PC-9 (cell line): Measurements from ENCODE around the gene CACNA1G. TPM values are rescaled to one million over a fixed set of nuclear protein-coding genes. Genes with fewer than 3 reads are reported as not detected.

ENCODE experiments used
- BruUV-seq: library from RNA; stranded (reverse); fragments of 400-500 nt; replicated peaks from 2 replicates; lab custom pipeline; 2021; lab: Mats Ljungman, UMichigan
- CTCF ChIA-PET: fragments of 300-600 bp; sonication (Branson Sonifier 250); formaldehyde crosslinking; loops from one replicate; lab custom pipeline; 2022; ENCODE audit warnings: antibody characterized with exemption; lab: Charles Lee
- POLR2A ChIA-PET: fragments of 300-600 bp; sonication (Branson Sonifier 250); formaldehyde crosslinking; loops from one replicate; lab custom pipeline; 2022; ENCODE audit warnings: antibody characterized with exemption; ENCODE audit not compliant: unreplicated experiment; lab: Charles Lee
- DNase-seq, 2 experiments: peaks; one replicate each; pipeline versions ENCODE4 v3.0.0 to v3.0.0-alpha.2; 2015 to 2022; ENCODE audit warnings: mixed read lengths in 1 of 2
- H2AFZ ChIP-seq: fragments of 200-600 bp; sonication (generic); 2 replicates; pipeline ENCODE4 v1.8.1; 2017; ENCODE audit warnings: antibody characterized with exemption
- H3F3A ChIP-seq: fragments of 200-600 bp; sonication (generic); 2 replicates; pipeline ENCODE4 v1.8.1; 2017; ENCODE audit warnings: antibody characterized with exemption, mild to moderate bottlenecking, low read depth; ENCODE audit not compliant: insufficient read depth
- H3K27ac ChIP-seq: fragments of 200-600 bp; sonication (generic); 2 replicates; pipeline ENCODE4 v1.6.1; 2016; ENCODE audit warnings: mixed run types
- H3K27me3 ChIP-seq: fragments of 200-600 bp; sonication (generic); 2 replicates; pipeline ENCODE4 v1.6.1; 2016; ENCODE audit warnings: low read depth, mixed run types; ENCODE audit not compliant: insufficient read depth
- H3K36me3 ChIP-seq: fragments of 200-600 bp; sonication (generic); 2 replicates; pipeline ENCODE4 v1.6.1; 2016; ENCODE audit warnings: low read depth, mixed run types
- H3K4me1 ChIP-seq: fragments of 200-600 bp; sonication (generic); replicated peaks from 2 replicates; pipeline ENCODE4 v1.6.1; 2016; ENCODE audit warnings: mixed run types; ENCODE audit not compliant: insufficient read depth
- H3K4me2 ChIP-seq: fragments of 200-600 bp; sonication (generic); 2 replicates; pipeline ENCODE4 v1.6.1; 2017; ENCODE audit warnings: mixed run types
- H3K4me3 ChIP-seq: fragments of 200-600 bp; sonication (generic); 2 replicates; pipeline ENCODE4 v1.6.1; 2016; ENCODE audit warnings: mixed run types
- H3K79me2 ChIP-seq: fragments of 200-600 bp; sonication (generic); 2 replicates; pipeline ENCODE4 v1.6.1; 2017; ENCODE audit warnings: low read depth, mixed run types
- H3K9me2 ChIP-seq: fragments of 200-600 bp; sonication (generic); 2 replicates; pipeline ENCODE4 v1.8.1; 2017; ENCODE audit warnings: mild to moderate bottlenecking; ENCODE audit not compliant: insufficient read depth
- H3K9me3 ChIP-seq: fragments of 200-600 bp; sonication (generic); 2 replicates; pipeline ENCODE4 v1.8.1; 2016; ENCODE audit warnings: low read depth; ENCODE audit not compliant: insufficient read depth
- H4K20me1 ChIP-seq: fragments of 200-600 bp; sonication (generic); 2 replicates; pipeline ENCODE4 v1.8.1; 2017; ENCODE audit not compliant: insufficient read depth
- EZH2 ChIP-seq: fragments of 200-600 bp; sonication (generic); IDR thresholded peaks from 2 replicates; pipeline ENCODE4 v1.8.0; 2017; ENCODE audit warnings: antibody characterized with exemption, low read depth
- intact Hi-C: fragments of 100-400 bp; cut with micrococcal nuclease; formaldehyde crosslinking; loops from one replicate; pipeline ENCODE4 v1.10.0; 2022; ENCODE audit not compliant: unreplicated experiment
- total RNA-seq: library from RNA; stranded (reverse); gene quantifications from 2 replicates; pipeline ENCODE4 v1.2.3, GENCODE V29; 2021
- TF ChIP-seq, protein P1 (sequence below): fragments of 200-600 bp; sonication (generic); conservative IDR thresholded peaks from 2 replicates; pipeline ENCODE4 v1.6.1; 2017; ENCODE audit warnings: mixed run types, antibody characterized with exemption, mild to moderate bottlenecking, moderate library complexity

Gene CACNA1G
- total RNA-seq, 1 experiment from 2014 or later = 0.46 TPM

DNA sequence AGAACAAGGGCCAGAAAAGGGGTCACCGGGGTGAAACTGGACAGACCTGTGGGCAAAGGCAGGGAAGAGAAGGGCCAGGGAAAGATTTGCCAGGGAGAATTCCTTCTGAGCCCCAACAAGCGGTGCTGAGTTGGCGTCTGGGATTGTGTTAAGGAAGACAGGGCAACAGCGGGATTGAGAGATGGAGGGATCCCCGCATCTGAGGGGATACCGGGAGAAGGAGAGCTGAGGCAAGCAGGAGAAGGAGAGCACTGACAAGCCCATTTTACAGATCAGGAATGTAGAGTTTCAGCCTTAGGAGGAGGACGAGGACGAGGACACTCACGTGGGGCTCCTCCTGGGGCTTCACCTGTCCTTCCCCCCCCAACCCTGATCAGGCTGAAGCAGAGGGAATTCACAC is 73.2 kb downstream of the CACNA1G start:
- Histone ChIP-seq H4K20me1 (no peaks in the 10 kb centered on the region), H3K4me1 (peaks cover 81% of the 10 kb centered on the region), H2AFZ (no peak overlapping the region), H3K79me2 (peaks cover 49% of the 10 kb centered on the region), H3K9me2 (no peaks in the 10 kb centered on the region), H3K4me2 (peak overlapping the region; percentile 96), H3K27ac (no peak overlapping the region), H3K4me3 (no peak overlapping the region), H3K27me3 (no peaks in the 10 kb centered on the region), H3F3A (peaks cover 72% of the 10 kb centered on the region), H3K9me3 (no peaks in the 10 kb centered on the region), H3K36me3 (peaks cover 18% of the 10 kb centered on the region)
- no peak for DNase-seq
- intact Hi-C loops = no loop called here
- TF ChIP-seq, protein P1, sequence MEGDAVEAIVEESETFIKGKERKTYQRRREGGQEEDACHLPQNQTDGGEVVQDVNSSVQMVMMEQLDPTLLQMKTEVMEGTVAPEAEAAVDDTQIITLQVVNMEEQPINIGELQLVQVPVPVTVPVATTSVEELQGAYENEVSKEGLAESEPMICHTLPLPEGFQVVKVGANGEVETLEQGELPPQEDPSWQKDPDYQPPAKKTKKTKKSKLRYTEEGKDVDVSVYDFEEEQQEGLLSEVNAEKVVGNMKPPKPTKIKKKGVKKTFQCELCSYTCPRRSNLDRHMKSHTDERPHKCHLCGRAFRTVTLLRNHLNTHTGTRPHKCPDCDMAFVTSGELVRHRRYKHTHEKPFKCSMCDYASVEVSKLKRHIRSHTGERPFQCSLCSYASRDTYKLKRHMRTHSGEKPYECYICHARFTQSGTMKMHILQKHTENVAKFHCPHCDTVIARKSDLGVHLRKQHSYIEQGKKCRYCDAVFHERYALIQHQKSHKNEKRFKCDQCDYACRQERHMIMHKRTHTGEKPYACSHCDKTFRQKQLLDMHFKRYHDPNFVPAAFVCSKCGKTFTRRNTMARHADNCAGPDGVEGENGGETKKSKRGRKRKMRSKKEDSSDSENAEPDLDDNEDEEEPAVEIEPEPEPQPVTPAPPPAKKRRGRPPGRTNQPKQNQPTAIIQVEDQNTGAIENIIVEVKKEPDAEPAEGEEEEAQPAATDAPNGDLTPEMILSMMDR = no peak
- TF ChIP-seq EZH2 = no peak
- BruUV-seq = no TSS peak
- POLR2A ChIA-PET = no interaction called here
- CTCF ChIA-PET = no interaction called here

DNA sequence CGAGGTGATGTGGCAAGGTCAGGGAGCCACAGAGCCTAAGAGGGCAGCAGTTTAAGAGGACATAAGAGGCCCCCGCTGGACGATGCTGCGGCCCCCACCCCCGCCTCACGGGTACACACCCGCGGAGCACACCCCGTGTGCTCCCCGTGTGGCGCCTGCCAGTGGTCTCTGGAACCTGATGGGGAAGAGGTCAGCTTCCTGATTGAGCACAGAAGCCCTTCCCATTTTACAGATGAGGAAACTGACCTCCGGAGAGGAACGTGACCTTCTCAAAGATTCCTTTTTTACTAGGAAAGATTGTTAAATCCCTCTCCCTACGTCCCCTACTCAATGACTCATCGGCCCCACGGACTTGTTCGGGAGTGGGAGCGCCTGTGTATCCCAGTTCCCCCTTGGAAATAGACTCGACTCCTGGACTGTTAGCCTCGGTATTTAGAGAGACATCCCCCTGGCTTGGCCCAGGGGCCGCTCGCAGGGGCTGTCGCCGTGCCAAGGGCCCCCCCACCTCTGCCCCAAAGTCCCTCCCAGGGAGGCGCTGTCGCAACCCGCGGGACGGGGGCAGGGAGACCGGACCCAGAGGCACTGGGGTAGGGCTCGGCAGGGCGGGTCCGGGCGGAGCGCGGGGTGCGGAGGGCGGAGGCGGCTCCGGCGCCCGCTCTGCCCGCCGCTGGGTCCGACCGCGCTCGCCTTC is 73.9 kb downstream of the CACNA1G start, which contains the start of gene ABCC3:
ABCC3 (plus strand) TSS at position 658 of the 691 bp plus-strand sequence. CDS start 56 bp downstream, outside the sequence.
- H3K4me1 ChIP-seq = peaks cover 82% of the 10 kb centered on the region
- POLR2A ChIA-PET = interaction anchor here (0.6 kb wide), 1 partner anchor 204 kb away, joined by 12 read pairs; no protein-coding TSS in a partner anchor
- CTCF ChIA-PET = no interaction called here

DNA sequence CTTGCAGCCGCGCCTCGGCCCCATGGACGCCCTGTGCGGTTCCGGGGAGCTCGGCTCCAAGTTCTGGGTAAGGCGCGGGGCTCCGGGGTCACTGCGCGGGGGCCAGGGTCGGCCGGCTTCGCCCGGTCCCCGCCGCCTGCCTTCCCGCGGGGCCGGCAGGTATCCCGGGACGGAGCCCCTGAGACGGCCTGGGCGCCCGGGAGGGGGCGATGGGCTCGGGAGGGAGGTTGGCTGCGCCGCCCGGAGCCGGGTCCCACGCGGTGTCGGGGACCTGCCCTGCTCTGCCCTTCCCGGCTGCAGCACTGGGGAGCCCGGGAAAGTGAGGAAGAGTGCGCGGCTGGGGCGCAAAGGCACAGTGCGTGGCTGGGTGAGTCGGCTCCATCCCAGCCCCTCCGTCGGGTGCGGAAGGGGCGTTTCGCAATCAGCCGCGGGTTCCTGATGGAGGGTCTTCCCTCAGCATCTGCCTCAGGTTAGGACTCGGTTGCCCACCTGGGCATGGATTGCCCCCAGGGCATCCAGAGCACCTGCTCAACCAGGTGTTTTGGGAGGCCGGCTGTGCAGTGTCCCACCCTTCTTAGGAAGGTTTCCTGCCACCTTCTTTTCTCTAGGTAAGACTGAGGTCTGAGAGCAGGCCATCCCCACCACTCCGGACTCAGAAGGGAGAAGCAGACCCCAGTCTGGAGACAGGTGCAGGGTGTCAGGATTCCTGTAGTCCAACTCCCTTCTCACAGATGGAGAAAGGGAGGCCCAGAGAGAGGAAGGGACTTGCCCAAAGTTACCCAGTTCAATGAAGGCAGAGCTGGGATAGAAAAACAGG is 74.6 kb downstream of the CACNA1G start:
- H4K20me1 ChIP-seq = no peaks in the 10 kb centered on the region
- no peaks in the 10 kb centered on the region for H3K9me3 ChIP-seq
- H3K4me2 ChIP-seq = peak overlapping the region; percentile 96
- H2AFZ ChIP-seq = peak overlapping the region; percentile 22; the same call in 1 of the 2 replicates
- peak overlapping the region; percentile 91 for H3K27ac ChIP-seq
- intact Hi-C loops = no loop called here
- ChIA-PET CTCF (interaction anchor here (0.6 to 4.7 kb wide), 3 partner anchors 23 to 466 kb away, joined by 3 to 33 read pairs (median 4); no protein-coding TSS in a partner anchor), POLR2A (interaction anchor here (0.6 to 0.7 kb wide), 4 partner anchors 27 to 205 kb away, joined by 3 to 12 read pairs (median 6); no protein-coding TSS in a partner anchor)
- peaks cover 56% of the 10 kb centered on the region for H3K79me2 ChIP-seq
- peaks cover 22% of the 10 kb centered on the region for H3K36me3 ChIP-seq
- H3K27me3 ChIP-seq = no peaks in the 10 kb centered on the region
- peak overlapping the region; percentile 81 for H3K4me3 ChIP-seq
- DNase-seq = no peak
- peaks cover 84% of the 10 kb centered on the region for H3K4me1 ChIP-seq
- no peaks in the 10 kb centered on the region for H3K9me2 ChIP-seq
- TF ChIP-seq, protein P1 = no peak
- no peak for TF ChIP-seq EZH2
- TSS peak; percentile 54 for BruUV-seq
- H3F3A ChIP-seq = peaks cover 83% of the 10 kb centered on the region

More for the DNA sequence above, 73.9 kb downstream of the CACNA1G start, which contains the start of gene ABCC3:
- Histone ChIP-seq H4K20me1 (no peaks in the 10 kb centered on the region), H3K9me3 (no peaks in the 10 kb centered on the region), H3K9me2 (no peaks in the 10 kb centered on the region), H3K27ac (peak within 1 kb of the TSS; percentile 91), H2AFZ (peak within 1 kb of the TSS; percentile 74), H3K27me3 (no peaks in the 10 kb centered on the region), H3F3A (peaks cover 77% of the 10 kb centered on the region), H3K36me3 (peaks cover 18% of the 10 kb centered on the region), H3K4me2 (peak within 1 kb of the TSS; percentile 96), H3K79me2 (peaks cover 49% of the 10 kb centered on the region), H3K4me3 (peak within 1 kb of the TSS; percentile 81)
- no peak for TF ChIP-seq EZH2
- TF ChIP-seq, protein P1 = no peak
- DNase-seq = peak in 1 of 2 experiments; percentile 64
- BruUV-seq = no TSS peak
- intact Hi-C loops = no loop called here
